Fibroblast of lung (primary cell): ENCODE results near the gene DHRS7C.

Experiments used
- EZH2 ChIP-seq: IDR thresholded peaks from 2 replicates; pipeline ENCODE4 v1.5.1; 2012; ENCODE audit warnings: low read length, control low read depth, mild to moderate bottlenecking; ENCODE audit errors: missing control alignments
- TF ChIP-seq, protein P1 (sequence below), 2 donors: IDR thresholded peaks in 1 of 2; conservative IDR thresholded peaks in 1 of 2; 1 replicate in 1 of 2; 2 replicates in 1 of 2; pipeline ENCODE4 v1.5.1; 2011 to 2012; ENCODE audit warnings: low read length in 2 of 2, control low read depth in 1 of 2, inconsistent platforms in 1 of 2, low read depth in 1 of 2, mild to moderate bottlenecking in 1 of 2

DNA sequence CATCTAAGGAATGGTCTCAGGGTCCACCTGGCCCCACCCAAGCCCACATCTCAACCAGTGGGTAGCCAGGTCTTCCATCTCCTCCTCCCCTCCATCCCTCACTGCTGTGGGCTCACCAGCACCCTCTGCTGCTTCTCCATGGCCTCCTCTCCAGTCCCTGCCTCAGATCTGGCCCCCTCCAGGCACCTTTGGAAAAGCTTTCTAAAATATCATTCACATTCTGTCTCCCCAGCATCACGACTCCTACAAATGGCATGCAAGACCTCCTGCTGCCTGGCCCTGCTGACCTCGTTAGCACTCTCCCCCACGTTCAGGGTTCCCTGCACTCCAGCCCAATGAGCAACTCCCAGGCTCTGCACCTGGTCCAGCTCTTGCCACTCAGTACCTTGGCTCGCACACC lies 48.0 kb upstream of the DHRS7C start:
- TF ChIP-seq, protein P1, sequence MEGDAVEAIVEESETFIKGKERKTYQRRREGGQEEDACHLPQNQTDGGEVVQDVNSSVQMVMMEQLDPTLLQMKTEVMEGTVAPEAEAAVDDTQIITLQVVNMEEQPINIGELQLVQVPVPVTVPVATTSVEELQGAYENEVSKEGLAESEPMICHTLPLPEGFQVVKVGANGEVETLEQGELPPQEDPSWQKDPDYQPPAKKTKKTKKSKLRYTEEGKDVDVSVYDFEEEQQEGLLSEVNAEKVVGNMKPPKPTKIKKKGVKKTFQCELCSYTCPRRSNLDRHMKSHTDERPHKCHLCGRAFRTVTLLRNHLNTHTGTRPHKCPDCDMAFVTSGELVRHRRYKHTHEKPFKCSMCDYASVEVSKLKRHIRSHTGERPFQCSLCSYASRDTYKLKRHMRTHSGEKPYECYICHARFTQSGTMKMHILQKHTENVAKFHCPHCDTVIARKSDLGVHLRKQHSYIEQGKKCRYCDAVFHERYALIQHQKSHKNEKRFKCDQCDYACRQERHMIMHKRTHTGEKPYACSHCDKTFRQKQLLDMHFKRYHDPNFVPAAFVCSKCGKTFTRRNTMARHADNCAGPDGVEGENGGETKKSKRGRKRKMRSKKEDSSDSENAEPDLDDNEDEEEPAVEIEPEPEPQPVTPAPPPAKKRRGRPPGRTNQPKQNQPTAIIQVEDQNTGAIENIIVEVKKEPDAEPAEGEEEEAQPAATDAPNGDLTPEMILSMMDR (conservative IDR thresholded peaks at IDR 0.05 in 1 of 2, IDR thresholded peaks at IDR 0.05 in 1 of 2; ENCODE audit: low read depth in 1 of 2, low read length in 2 of 2): no peak
- TF ChIP-seq EZH2: no peak
